Neural progenitor cell (in vitro differentiated cells): ENCODE measurements around the gene PUS1.

Experiments used
- EZH2phosphoT487 ChIP-seq: fragments of 200-600 bp; sonication (generic); IDR thresholded peaks from 2 replicates; pipeline ENCODE4 v1.6.1; 2017; ENCODE audit warnings: antibody characterized with exemption
- TF ChIP-seq, protein P1 (sequence below): fragments of 200-600 bp; sonication (generic); IDR thresholded peaks from 2 replicates; pipeline ENCODE4 v1.5.1; 2017; ENCODE audit warnings: antibody characterized with exemption, mild to moderate bottlenecking

GRCh38 chr12:131919366-131920156, 9.5 kb upstream of the PUS1 start:
- TF ChIP-seq, protein P1, sequence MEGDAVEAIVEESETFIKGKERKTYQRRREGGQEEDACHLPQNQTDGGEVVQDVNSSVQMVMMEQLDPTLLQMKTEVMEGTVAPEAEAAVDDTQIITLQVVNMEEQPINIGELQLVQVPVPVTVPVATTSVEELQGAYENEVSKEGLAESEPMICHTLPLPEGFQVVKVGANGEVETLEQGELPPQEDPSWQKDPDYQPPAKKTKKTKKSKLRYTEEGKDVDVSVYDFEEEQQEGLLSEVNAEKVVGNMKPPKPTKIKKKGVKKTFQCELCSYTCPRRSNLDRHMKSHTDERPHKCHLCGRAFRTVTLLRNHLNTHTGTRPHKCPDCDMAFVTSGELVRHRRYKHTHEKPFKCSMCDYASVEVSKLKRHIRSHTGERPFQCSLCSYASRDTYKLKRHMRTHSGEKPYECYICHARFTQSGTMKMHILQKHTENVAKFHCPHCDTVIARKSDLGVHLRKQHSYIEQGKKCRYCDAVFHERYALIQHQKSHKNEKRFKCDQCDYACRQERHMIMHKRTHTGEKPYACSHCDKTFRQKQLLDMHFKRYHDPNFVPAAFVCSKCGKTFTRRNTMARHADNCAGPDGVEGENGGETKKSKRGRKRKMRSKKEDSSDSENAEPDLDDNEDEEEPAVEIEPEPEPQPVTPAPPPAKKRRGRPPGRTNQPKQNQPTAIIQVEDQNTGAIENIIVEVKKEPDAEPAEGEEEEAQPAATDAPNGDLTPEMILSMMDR: no peak
- no peak for TF ChIP-seq EZH2phosphoT487
